ENCODE data around the gene CRMP1. TPM values are rescaled to one million over a fixed set of nuclear protein-coding genes. Genes with fewer than 3 reads are reported as not detected.

Gene CRMP1
- total and polyA plus RNA-seq, 2 donors (not counting 3 experiments of a cell fraction or from before 2014, with no cell fraction given) = 0.06 TPM; not detected in 1

DNA sequence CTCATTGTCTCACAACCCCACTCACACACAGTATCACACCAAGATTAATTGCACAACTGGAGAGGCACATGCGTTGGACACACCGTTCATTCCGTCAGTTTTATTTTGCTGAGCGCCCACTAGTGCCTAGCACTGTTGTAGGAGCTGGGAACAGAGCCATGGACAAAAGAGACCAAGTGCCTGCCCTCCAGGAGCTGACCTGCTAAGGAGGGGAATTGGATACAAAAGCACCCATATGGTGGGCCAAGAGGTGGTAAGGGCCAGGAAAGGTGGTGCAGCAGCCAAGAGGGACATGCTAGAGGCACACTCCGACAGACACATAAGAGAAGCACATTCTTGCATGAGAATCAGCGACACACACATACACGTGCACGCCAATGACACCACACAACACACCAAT is 705 bp upstream of the CRMP1 start:
- no peaks in the 10 kb centered on the region for H3K79me2 ChIP-seq (ENCODE audit: control insufficient read depth, insufficient read depth, low read length)
- no peak overlapping the region for H3K4me2 ChIP-seq (ENCODE audit: insufficient read depth, low read length)
- BruUV-seq (replicated peaks) = no TSS peak
- no peak overlapping the region for H3K9ac ChIP-seq (replicated peaks; ENCODE audit: extremely low read depth, insufficient read depth, low read length)
- H3K9me1 ChIP-seq (replicated peaks; ENCODE audit: control insufficient read depth, extremely low read depth, insufficient read depth, low read length) = no peaks in the 10 kb centered on the region
- no peaks in the 10 kb centered on the region for H3K4me1 ChIP-seq (ENCODE audit: control insufficient read depth, extremely low read depth, insufficient read depth, low read length)
- H3K9me3 ChIP-seq (replicated peaks; ENCODE audit: control insufficient read depth, insufficient read depth, low read length) = no peaks in the 10 kb centered on the region
- CTCF ChIA-PET = no interaction called here
- no peak overlapping the region for H2AFZ ChIP-seq (ENCODE audit: low read depth, low read length)
- TF ChIP-seq POLR2A (IDR thresholded peaks at IDR 0.05; ENCODE audit: low read depth, low read length) = no peak
- TF ChIP-seq MYC (IDR thresholded peaks at IDR 0.05; ENCODE audit: low read depth, low read length) = no peak
- TF ChIP-seq EZH2 (IDR thresholded peaks at IDR 0.05; ENCODE audit: borderline replicate concordance, low read depth, low read length, severe bottlenecking) = no peak
- no peak for TF ChIP-seq POLR2AphosphoS5 (IDR thresholded peaks at IDR 0.05; ENCODE audit: insufficient read depth, low read depth, low read length)
- TF ChIP-seq FOS (IDR thresholded peaks at IDR 0.05; ENCODE audit: borderline replicate concordance, insufficient read depth, low read length) = no peak
- no peak for TF ChIP-seq JUN (IDR thresholded peaks at IDR 0.05; ENCODE audit: borderline replicate concordance, insufficient read depth, insufficient read length, low read depth)
- DNase-seq (ENCODE audit: low read depth, low spot score) (no peak), FAIRE-seq (no peak)
- no peak overlapping the region for H3K27ac ChIP-seq (ENCODE audit: insufficient read depth, low read depth, low read length)
- dilution Hi-C loops (cut with MboI; ENCODE audit: extremely low pct_ligation_motif_present, low sequenced_read_pairs) = no loop called here
- H3K36me3 ChIP-seq (ENCODE audit: control insufficient read depth in 2 of 2, extremely low read depth in 1 of 2, insufficient read depth in 2 of 2, low read length in 2 of 2) = no peaks in the 10 kb centered on the region
- H3K4me3 ChIP-seq (replicated peaks in 1 of 3; ENCODE audit: insufficient read depth in 1 of 3, low read depth in 1 of 3, low read length in 3 of 3) = no peak overlapping the region
- H4K20me1 ChIP-seq (replicated peaks; ENCODE audit: control insufficient read depth, extremely low read depth, insufficient read depth, low read length) = no peaks in the 10 kb centered on the region
- intact Hi-C loops (cut with micrococcal nuclease) = no loop called here
- POLR2A ChIA-PET = no interaction called here
- H3K27me3 ChIP-seq (ENCODE audit: control insufficient read depth in 2 of 2, insufficient read depth in 2 of 2, low read length in 2 of 2) = peaks cover 42 to 45% of the 10 kb centered on the region in 2 experiments

DNA sequence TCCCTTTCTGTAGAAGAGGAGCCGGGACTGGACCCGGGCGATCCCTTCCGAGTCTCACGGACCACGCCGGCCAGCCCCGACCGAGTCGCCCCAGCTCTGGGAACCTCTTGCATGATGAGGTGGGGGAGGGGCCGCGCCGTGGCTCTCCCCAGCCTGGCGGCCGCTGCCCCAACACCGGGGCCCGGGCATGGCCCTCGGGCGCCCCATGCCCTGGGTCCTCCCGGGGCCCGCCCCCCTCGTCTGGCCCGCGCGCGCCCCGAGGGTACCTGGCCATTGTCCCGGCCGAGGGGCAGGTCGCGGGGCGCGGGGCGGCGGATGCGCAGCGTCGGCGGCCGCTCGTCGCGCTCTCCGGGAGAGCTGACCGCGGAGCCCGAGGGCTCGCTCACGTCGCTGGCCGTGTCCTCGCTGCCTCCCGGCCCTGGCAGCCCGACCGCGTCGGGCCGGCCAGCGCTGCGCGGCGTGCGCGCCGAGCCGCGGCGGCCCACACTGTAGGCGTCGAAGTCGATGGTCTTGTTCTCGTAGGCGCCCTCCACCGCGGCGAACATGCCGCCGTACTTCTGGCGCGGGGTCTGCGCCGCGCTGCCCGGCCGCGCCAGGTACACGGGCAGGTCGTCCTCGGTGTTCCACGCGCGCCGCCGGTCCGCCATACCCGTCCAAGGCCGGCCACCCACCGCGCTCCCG is 423 bp downstream of the CRMP1 start:
- Histone ChIP-seq H3K9me3 (replicated peaks; ENCODE audit: control insufficient read depth, insufficient read depth, low read length) (no peaks in the 10 kb centered on the region), H3K4me1 (ENCODE audit: control insufficient read depth, extremely low read depth, insufficient read depth, low read length) (no peaks in the 10 kb centered on the region), H3K36me3 (ENCODE audit: control insufficient read depth in 2 of 2, extremely low read depth in 1 of 2, insufficient read depth in 2 of 2, low read length in 2 of 2) (no peaks in the 10 kb centered on the region), H3K4me3 (replicated peaks in 1 of 3; ENCODE audit: insufficient read depth in 1 of 3, low read depth in 1 of 3, low read length in 3 of 3) (no peak overlapping the region), H4K20me1 (replicated peaks; ENCODE audit: control insufficient read depth, extremely low read depth, insufficient read depth, low read length) (no peaks in the 10 kb centered on the region), H2AFZ (ENCODE audit: low read depth, low read length) (no peak overlapping the region), H3K9me1 (replicated peaks; ENCODE audit: control insufficient read depth, extremely low read depth, insufficient read depth, low read length) (no peaks in the 10 kb centered on the region), H3K9ac (replicated peaks; ENCODE audit: extremely low read depth, insufficient read depth, low read length) (no peak overlapping the region), H3K27ac (ENCODE audit: insufficient read depth, low read depth, low read length) (no peak overlapping the region), H3K79me2 (ENCODE audit: control insufficient read depth, insufficient read depth, low read length) (no peaks in the 10 kb centered on the region), H3K27me3 (ENCODE audit: control insufficient read depth in 2 of 2, insufficient read depth in 2 of 2, low read length in 2 of 2) (peaks cover 43 to 53% of the 10 kb centered on the region in 2 experiments), H3K4me2 (ENCODE audit: insufficient read depth, low read length) (no peak overlapping the region)
- POLR2A ChIA-PET = no interaction called here
- dilution Hi-C loops (cut with MboI; ENCODE audit: extremely low pct_ligation_motif_present, low sequenced_read_pairs) = no loop called here
- TF ChIP-seq JUN (IDR thresholded peaks at IDR 0.05; ENCODE audit: borderline replicate concordance, insufficient read depth, insufficient read length, low read depth) (no peak), FOS (IDR thresholded peaks at IDR 0.05; ENCODE audit: borderline replicate concordance, insufficient read depth, low read length) (no peak), MYC (IDR thresholded peaks at IDR 0.05; ENCODE audit: low read depth, low read length) (no peak), POLR2A (IDR thresholded peaks at IDR 0.05; ENCODE audit: low read depth, low read length) (no peak), GATA2 (IDR thresholded peaks at IDR 0.05; ENCODE audit: insufficient read depth, insufficient read length, low read depth, low read length) (no peak)
- TF ChIP-seq, protein P1, sequence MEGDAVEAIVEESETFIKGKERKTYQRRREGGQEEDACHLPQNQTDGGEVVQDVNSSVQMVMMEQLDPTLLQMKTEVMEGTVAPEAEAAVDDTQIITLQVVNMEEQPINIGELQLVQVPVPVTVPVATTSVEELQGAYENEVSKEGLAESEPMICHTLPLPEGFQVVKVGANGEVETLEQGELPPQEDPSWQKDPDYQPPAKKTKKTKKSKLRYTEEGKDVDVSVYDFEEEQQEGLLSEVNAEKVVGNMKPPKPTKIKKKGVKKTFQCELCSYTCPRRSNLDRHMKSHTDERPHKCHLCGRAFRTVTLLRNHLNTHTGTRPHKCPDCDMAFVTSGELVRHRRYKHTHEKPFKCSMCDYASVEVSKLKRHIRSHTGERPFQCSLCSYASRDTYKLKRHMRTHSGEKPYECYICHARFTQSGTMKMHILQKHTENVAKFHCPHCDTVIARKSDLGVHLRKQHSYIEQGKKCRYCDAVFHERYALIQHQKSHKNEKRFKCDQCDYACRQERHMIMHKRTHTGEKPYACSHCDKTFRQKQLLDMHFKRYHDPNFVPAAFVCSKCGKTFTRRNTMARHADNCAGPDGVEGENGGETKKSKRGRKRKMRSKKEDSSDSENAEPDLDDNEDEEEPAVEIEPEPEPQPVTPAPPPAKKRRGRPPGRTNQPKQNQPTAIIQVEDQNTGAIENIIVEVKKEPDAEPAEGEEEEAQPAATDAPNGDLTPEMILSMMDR (IDR thresholded peaks at IDR 0.05; ENCODE audit: extremely low read depth in 1 of 2, insufficient read depth in 1 of 2, low read depth in 1 of 2, low read length in 2 of 2) = no peak
- FAIRE-seq (no peak), DNase-seq (ENCODE audit: low read depth, low spot score) (no peak)
- no TSS peak for BruUV-seq (replicated peaks)
- CTCF ChIA-PET = no interaction called here
- intact Hi-C loops (cut with micrococcal nuclease) = no loop called here
